Measurements from ENCODE around the gene RER1. TPM values are rescaled to one million over a fixed set of nuclear protein-coding genes. Genes with fewer than 3 reads are reported as not detected.

RER1 gene
- total RNA-seq, 2 experiments from 2014 or later = 60.5 to 138 TPM

DNA sequence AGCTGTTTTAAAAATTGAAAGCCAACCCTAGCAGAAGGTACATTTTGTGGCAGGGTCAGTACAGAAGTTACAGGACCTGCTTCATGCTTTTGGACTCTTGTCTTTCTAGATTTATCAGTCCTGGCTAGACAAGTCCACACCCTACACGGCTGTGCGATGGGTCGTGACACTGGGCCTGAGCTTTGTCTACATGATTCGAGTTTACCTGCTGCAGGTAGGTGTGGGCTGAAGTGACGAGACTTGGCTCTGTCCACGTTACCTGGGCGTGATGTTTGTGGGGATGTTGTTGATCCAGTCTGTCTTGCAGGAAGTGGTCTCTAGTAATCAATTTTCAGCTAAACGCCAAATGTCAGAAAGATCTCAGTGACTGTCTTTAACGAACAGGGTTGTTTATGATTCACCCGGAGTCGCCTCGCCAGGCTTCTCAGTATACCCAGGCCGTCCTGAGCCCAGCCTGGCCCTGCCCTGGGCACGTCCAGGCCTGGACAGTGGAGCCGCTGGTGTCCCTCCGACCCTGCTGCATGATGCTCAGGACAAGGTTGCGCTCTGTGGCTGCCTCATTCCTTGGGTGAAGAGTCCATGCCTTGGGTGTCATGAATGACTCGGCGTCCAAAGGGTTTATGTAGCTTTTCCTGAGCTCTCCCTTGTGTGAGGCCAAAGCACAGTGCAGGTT lies 5.5 kb downstream of the RER1 start:
- Histone ChIP-seq H3K79me2 (ENCODE audit: insufficient read depth, low read depth, low read length) (peaks cover 32% of the 10 kb centered on the region), H3K4me3 (ENCODE audit: low read depth, low read length, poor library complexity, severe bottlenecking) (no peak overlapping the region), H2AFZ (ENCODE audit: low read length) (no peak overlapping the region), H3K4me1 (ENCODE audit: insufficient read depth, low read length, poor library complexity, severe bottlenecking) (peaks cover 19% of the 10 kb centered on the region), H3K36me3 (ENCODE audit: insufficient read depth, low read length) (peaks cover 91% of the 10 kb centered on the region), H4K20me1 (ENCODE audit: insufficient read depth, low read length) (peaks cover 5% of the 10 kb centered on the region; the same call in 1 of the 2 replicates), H3K9me3 (ENCODE audit: low read length) (no peaks in the 10 kb centered on the region), H3K27ac (ENCODE audit: low read depth, low read length, poor library complexity, severe bottlenecking) (no peak overlapping the region), H3K4me2 (ENCODE audit: low read length) (no peak overlapping the region), H3K9me2 (ENCODE audit: insufficient read depth, low read length) (no peaks in the 10 kb centered on the region)
- CTCF ChIA-PET (ENCODE audit: unreplicated experiment) = interaction anchor here (0.5 kb wide), 1 partner anchor 159 kb away, joined by 5 read pairs; no protein-coding TSS in a partner anchor
- TF ChIP-seq, protein P1, sequence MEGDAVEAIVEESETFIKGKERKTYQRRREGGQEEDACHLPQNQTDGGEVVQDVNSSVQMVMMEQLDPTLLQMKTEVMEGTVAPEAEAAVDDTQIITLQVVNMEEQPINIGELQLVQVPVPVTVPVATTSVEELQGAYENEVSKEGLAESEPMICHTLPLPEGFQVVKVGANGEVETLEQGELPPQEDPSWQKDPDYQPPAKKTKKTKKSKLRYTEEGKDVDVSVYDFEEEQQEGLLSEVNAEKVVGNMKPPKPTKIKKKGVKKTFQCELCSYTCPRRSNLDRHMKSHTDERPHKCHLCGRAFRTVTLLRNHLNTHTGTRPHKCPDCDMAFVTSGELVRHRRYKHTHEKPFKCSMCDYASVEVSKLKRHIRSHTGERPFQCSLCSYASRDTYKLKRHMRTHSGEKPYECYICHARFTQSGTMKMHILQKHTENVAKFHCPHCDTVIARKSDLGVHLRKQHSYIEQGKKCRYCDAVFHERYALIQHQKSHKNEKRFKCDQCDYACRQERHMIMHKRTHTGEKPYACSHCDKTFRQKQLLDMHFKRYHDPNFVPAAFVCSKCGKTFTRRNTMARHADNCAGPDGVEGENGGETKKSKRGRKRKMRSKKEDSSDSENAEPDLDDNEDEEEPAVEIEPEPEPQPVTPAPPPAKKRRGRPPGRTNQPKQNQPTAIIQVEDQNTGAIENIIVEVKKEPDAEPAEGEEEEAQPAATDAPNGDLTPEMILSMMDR (conservative IDR thresholded peaks at IDR 0.05; ENCODE audit: low read length) = no peak
- DNase-seq (ENCODE audit: low spot score) = no peak
- POLR2A ChIA-PET = no interaction called here
- intact Hi-C loops (cut with micrococcal nuclease; ENCODE audit: unreplicated experiment) = no loop called here
- no TSS peak for BruUV-seq (replicated peaks)

- no peak overlapping the region for H3K4me3 ChIP-seq (ENCODE audit: low read depth, low read length, poor library complexity, severe bottlenecking)
- H2AFZ ChIP-seq (ENCODE audit: low read length) = no peak overlapping the region
- intact Hi-C loops (cut with micrococcal nuclease; ENCODE audit: unreplicated experiment) = no loop called here
- no peaks in the 10 kb centered on the region for H3K9me2 ChIP-seq (ENCODE audit: insufficient read depth, low read length)
- no peak overlapping the region for H3K4me2 ChIP-seq (ENCODE audit: low read length)
- no peak overlapping the region for H3K27ac ChIP-seq (ENCODE audit: low read depth, low read length, poor library complexity, severe bottlenecking)
- ChIA-PET CTCF (ENCODE audit: unreplicated experiment) (no interaction called here), POLR2A (no interaction called here)
- DNase-seq (ENCODE audit: low spot score) = no peak
- BruUV-seq (replicated peaks) = no TSS peak
- H3K4me1 ChIP-seq (ENCODE audit: insufficient read depth, low read length, poor library complexity, severe bottlenecking) = peaks cover 5% of the 10 kb centered on the region
- peaks cover 95% of the 10 kb centered on the region for H3K36me3 ChIP-seq (ENCODE audit: insufficient read depth, low read length)
- TF ChIP-seq, protein P1 (conservative IDR thresholded peaks at IDR 0.05; ENCODE audit: low read length) = no peak
- no peak for TF ChIP-seq EZH2phosphoT487 (IDR thresholded peaks at IDR 0.05; ENCODE audit: borderline replicate concordance, low read depth, low read length)
- H3K79me2 ChIP-seq (ENCODE audit: insufficient read depth, low read depth, low read length) = peaks cover 15% of the 10 kb centered on the region; the same call in 1 of the 2 replicates
- H3K9me3 ChIP-seq (ENCODE audit: low read length) = no peaks in the 10 kb centered on the region
- H4K20me1 ChIP-seq (ENCODE audit: insufficient read depth, low read length) = peaks cover 5% of the 10 kb centered on the region; the same call in 1 of the 2 replicates
Observed at GRCh38 chr1:2398871-2399270, 7.2 kb downstream of the RER1 start.

DNA sequence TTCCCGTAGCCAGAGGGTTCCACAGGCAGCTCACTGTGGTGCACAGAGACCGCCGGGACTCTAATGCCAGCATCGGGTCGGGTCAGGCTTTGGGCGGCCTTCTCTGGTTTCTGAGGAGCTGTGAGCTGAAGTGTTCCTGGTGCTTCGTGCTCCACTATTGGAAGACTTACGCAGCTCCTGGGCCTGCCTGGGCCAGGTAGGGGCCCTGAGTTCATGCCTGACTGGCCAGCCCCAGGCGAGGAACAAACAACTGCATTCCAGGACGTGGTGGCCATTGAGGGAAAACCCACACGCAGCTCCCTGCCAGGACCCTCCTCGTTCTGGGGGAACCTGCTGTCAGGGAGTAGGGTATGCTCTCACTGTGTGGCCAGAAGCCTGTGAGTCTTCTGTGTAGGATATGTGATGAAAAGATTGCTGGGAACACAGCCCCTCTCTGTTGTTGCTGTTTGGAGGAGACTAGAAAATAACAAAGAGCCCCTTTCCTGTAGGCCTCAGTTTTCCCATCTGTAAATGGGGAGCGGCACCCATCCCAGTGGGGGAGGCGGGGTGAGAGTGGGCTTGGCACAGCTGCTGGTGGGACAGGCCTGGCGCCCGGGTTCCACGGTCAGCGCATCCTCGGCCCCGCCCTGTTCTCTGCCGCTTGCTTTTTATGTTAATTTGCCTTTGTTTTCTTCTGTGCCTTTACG lies 8.4 kb downstream of the RER1 start:
- POLR2A ChIA-PET = no interaction called here
- intact Hi-C loops (cut with micrococcal nuclease; ENCODE audit: unreplicated experiment) = no loop called here

More for the DNA sequence above, 8.4 kb downstream of the RER1 start:
- Histone ChIP-seq H3K4me2 (ENCODE audit: low read length) (no peak overlapping the region), H3K9me2 (ENCODE audit: insufficient read depth, low read length) (no peaks in the 10 kb centered on the region), H3K4me1 (ENCODE audit: insufficient read depth, low read length, poor library complexity, severe bottlenecking) (no peaks in the 10 kb centered on the region), H2AFZ (ENCODE audit: low read length) (no peak overlapping the region), H3K27ac (ENCODE audit: low read depth, low read length, poor library complexity, severe bottlenecking) (no peak overlapping the region), H4K20me1 (ENCODE audit: insufficient read depth, low read length) (no peaks in the 10 kb centered on the region), H3K4me3 (ENCODE audit: low read depth, low read length, poor library complexity, severe bottlenecking) (no peak overlapping the region), H3K79me2 (ENCODE audit: insufficient read depth, low read depth, low read length) (peaks cover 4% of the 10 kb centered on the region; the same call in 1 of the 2 replicates), H3K36me3 (ENCODE audit: insufficient read depth, low read length) (peaks cover 95% of the 10 kb centered on the region), H3K9me3 (ENCODE audit: low read length) (no peaks in the 10 kb centered on the region)
- BruUV-seq (replicated peaks) = no TSS peak
- DNase-seq (ENCODE audit: low spot score) = no peak
- CTCF ChIA-PET (ENCODE audit: unreplicated experiment) = no interaction called here
- TF ChIP-seq EZH2phosphoT487 (IDR thresholded peaks at IDR 0.05; ENCODE audit: borderline replicate concordance, low read depth, low read length) = no peak
- TF ChIP-seq, protein P1 (conservative IDR thresholded peaks at IDR 0.05; ENCODE audit: low read length) = no peak
